Coronary artery (tissue), 2 donors: Measurements from ENCODE around the gene PACSIN3.

Source experiments
- DNase-seq: peaks from one replicate; pipeline ENCODE4 v3.0.0-alpha.2; 2017; ENCODE audit warnings: low spot score
- H3K27ac ChIP-seq, 2 donors: fragments of 200-600 bp; sonication (generic); one replicate each; pipeline ENCODE4 v1.5.1; 2016 to 2019
- H3K4me3 ChIP-seq: fragments of 200-600 bp; sonication (generic); 2 replicates; pipeline ENCODE4 v1.5.1; 2016; ENCODE audit warnings: mild to moderate bottlenecking, moderate library complexity
- CTCF ChIP-seq: fragments of 200-600 bp; sonication (generic); IDR thresholded peaks from one replicate; pipeline ENCODE4 v1.5.1; 2019; ENCODE audit warnings: antibody characterized with exemption

Gene PACSIN3

GRCh38 chr11:47184711-47185304 is 1.4 kb downstream of the PACSIN3 start:
- no peak for TF ChIP-seq CTCF
- H3K4me3 ChIP-seq, result peak overlapping the region; percentile 93
- DNase-seq, result no peak
- H3K27ac ChIP-seq, result peak overlapping the region; percentile 92 to 97

GRCh38 chr11:47183969-47184368 is 2.3 kb downstream of the PACSIN3 start:
- Histone ChIP-seq H3K4me3 (peak overlapping the region; percentile 93), H3K27ac (peak overlapping the region; percentile 13 to 97)
- no peak for DNase-seq
- TF ChIP-seq CTCF, result no peak

- no peak overlapping the region for H3K4me3 ChIP-seq
- H3K27ac ChIP-seq, result peak overlapping the region in 1 of 2 donors; percentile 52
- TF ChIP-seq CTCF, result no peak
- DNase-seq, result no peak
These were observed 3.0 kb downstream of the PACSIN3 start for GRCh38 chr11:47183031-47183856.

- H3K4me3 ChIP-seq, result no peak overlapping the region
- no peak for TF ChIP-seq CTCF
- DNase-seq, result no peak
- no peak overlapping the region for H3K27ac ChIP-seq
These were observed 3.9 kb downstream of the PACSIN3 start for GRCh38 chr11:47182380-47182779.

- no peak overlapping the region for H3K4me3 ChIP-seq
- no peak for TF ChIP-seq CTCF
- no peak overlapping the region for H3K27ac ChIP-seq
These were observed 5.0 kb downstream of the PACSIN3 start for GRCh38 chr11:47181271-47181670.

GRCh38 chr11:47180006-47180787 is 6.0 kb downstream of the PACSIN3 start:
- Histone ChIP-seq H3K4me3 (no peak overlapping the region), H3K27ac (no peak overlapping the region)
- no peak for DNase-seq
- TF ChIP-seq CTCF, result no peak

More at GRCh38 chr11:47181271-47181670, 5.0 kb downstream of the PACSIN3 start:
- DNase-seq, result no peak
